ENCODE results near the gene MYO18B.

DNA sequence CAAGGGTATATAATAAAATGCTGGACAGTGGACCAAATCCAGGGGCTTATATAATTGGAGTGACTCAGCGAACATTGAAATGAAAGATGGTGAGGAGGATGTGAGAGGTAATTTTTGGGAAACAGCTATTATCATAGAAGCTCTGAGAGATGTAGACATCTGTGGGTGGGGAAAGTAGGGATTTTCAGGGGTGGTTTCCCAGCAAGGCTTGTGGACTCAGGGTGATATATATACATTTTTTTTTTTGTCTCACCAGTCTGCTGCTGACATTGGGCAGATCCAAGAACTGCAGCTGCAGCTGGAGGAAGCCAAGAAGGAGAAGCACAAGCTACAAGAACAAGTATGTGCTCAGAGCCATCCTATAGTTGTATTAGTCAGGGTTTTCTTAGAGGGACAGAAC lies 208.1 kb downstream of the MYO18B start:
- no peak for TF ChIP-seq EZH2 (IDR thresholded peaks at IDR 0.05; ENCODE audit: low read length, unreplicated experiment)
- TF ChIP-seq, protein P1, sequence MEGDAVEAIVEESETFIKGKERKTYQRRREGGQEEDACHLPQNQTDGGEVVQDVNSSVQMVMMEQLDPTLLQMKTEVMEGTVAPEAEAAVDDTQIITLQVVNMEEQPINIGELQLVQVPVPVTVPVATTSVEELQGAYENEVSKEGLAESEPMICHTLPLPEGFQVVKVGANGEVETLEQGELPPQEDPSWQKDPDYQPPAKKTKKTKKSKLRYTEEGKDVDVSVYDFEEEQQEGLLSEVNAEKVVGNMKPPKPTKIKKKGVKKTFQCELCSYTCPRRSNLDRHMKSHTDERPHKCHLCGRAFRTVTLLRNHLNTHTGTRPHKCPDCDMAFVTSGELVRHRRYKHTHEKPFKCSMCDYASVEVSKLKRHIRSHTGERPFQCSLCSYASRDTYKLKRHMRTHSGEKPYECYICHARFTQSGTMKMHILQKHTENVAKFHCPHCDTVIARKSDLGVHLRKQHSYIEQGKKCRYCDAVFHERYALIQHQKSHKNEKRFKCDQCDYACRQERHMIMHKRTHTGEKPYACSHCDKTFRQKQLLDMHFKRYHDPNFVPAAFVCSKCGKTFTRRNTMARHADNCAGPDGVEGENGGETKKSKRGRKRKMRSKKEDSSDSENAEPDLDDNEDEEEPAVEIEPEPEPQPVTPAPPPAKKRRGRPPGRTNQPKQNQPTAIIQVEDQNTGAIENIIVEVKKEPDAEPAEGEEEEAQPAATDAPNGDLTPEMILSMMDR (conservative IDR thresholded peaks at IDR 0.05; ENCODE audit: low read depth, low read length) = no peak
- TF ChIP-seq EZH2phosphoT487 (IDR thresholded peaks at IDR 0.05; ENCODE audit: borderline replicate concordance, low read length) = no peak

Measured in PC-3 (cell line).